A549 (cell line): ENCODE data around the gene COPS7A. TPM values are rescaled to one million over a fixed set of nuclear protein-coding genes. Genes with fewer than 3 reads are reported as not detected.
A peak's percentile ranks its signal among the peaks of the same experiment; 100 is the strongest.

ENCODE experiments used
- CEBPB ChIP-seq, 2 experiments: fragments of >200 bp in 1 of 2; sonication (Bioruptor Twin) in 1 of 2; formaldehyde crosslinking in 1 of 2; IDR thresholded peaks; 2 replicates each; pipeline ENCODE4 v1.6.1; 2012 to 2016
- E2F6 ChIP-seq: IDR thresholded peaks from 2 replicates; pipeline ENCODE4 v1.6.1; 2012; ENCODE audit warnings: low read depth, borderline replicate concordance
- EHF ChIP-seq: fragments of 250-450 bp; sonication (Bioruptor Pico); IDR thresholded peaks from 2 replicates; pipeline ENCODE4 v1.5.0; 2020; ENCODE audit warnings: mild to moderate bottlenecking
- EHMT2 ChIP-seq: fragments of 200-600 bp; sonication (generic); IDR thresholded peaks from 2 replicates; pipeline ENCODE4 v1.6.1; 2016; ENCODE audit warnings: antibody characterized with exemption, low read depth, mild to moderate bottlenecking, moderate library complexity
- ELK1 ChIP-seq: fragments of 150-350 bp; IDR thresholded peaks from 2 replicates; pipeline ENCODE4 v1.6.1; 2014; ENCODE audit warnings: low read depth, mild to moderate bottlenecking, low read length
- EP300 ChIP-seq, 2 experiments: fragments of >200 bp; sonication (Bioruptor Twin); formaldehyde crosslinking; IDR thresholded peaks; 2 replicates in 1 of 2; 3 replicates in 1 of 2; pipeline ENCODE4 v1.6.1; 2016 to 2017
- ESRRA ChIP-seq: fragments of 150-350 bp; IDR thresholded peaks from 2 replicates; pipeline ENCODE4 v1.6.1; 2014; ENCODE audit warnings: mild to moderate bottlenecking, low read length, borderline replicate concordance
- FOSB ChIP-seq: fragments of 250-450 bp; sonication (Bioruptor Pico); IDR thresholded peaks from 2 replicates; pipeline ENCODE4 v1.5.0; 2020; ENCODE audit warnings: mild to moderate bottlenecking, moderate library complexity
- FOSL2 ChIP-seq, 2 experiments: fragments of 450-650 bp in 1 of 2; fragments of >200 bp in 1 of 2; sonication (Bioruptor Twin) in 1 of 2; formaldehyde crosslinking; IDR thresholded peaks; 2 replicates each; pipeline versions ENCODE4 v1.5.0 to v1.6.1; 2016 to 2020; ENCODE audit warnings: mild to moderate bottlenecking in 1 of 2, moderate library complexity in 1 of 2
- FOXS1 ChIP-seq: fragments of 250-450 bp; sonication (Bioruptor Pico); IDR thresholded peaks from 2 replicates; pipeline ENCODE4 v1.5.0; 2020; ENCODE audit warnings: mild to moderate bottlenecking, moderate library complexity
- HDAC2 ChIP-seq: fragments of 200-600 bp; sonication (generic); IDR thresholded peaks from 2 replicates; pipeline ENCODE4 v1.6.1; 2016
- HEYL ChIP-seq: fragments of 250-450 bp; sonication (Bioruptor Pico); IDR thresholded peaks from 2 replicates; pipeline ENCODE4 v1.8.0; 2021; ENCODE audit warnings: mild to moderate bottlenecking, moderate library complexity
- HOXA7 ChIP-seq: fragments of 250-450 bp; sonication (Bioruptor Pico); IDR thresholded peaks from 2 replicates; pipeline ENCODE4 v1.5.0; 2020; ENCODE audit warnings: mild to moderate bottlenecking, moderate library complexity
- HOXB13 ChIP-seq: fragments of 250-450 bp; sonication (Bioruptor Pico); IDR thresholded peaks from 2 replicates; pipeline ENCODE4 v1.5.0; 2020; ENCODE audit warnings: low read depth, mild to moderate bottlenecking, moderate library complexity
- HOXB5 ChIP-seq: fragments of 250-450 bp; sonication (Bioruptor Pico); IDR thresholded peaks from 2 replicates; pipeline ENCODE4 v1.5.0; 2020; ENCODE audit warnings: mild to moderate bottlenecking, moderate library complexity
- JUN ChIP-seq, 2 experiments: fragments of >200 bp; sonication (Bioruptor Twin); formaldehyde crosslinking; IDR thresholded peaks; 2 replicates in 1 of 2; 3 replicates in 1 of 2; pipeline ENCODE4 v1.6.1; 2016 to 2017
- MAZ ChIP-seq: fragments of 150-350 bp; IDR thresholded peaks from 2 replicates; pipeline ENCODE4 v1.6.1; 2014; ENCODE audit warnings: antibody characterized with exemption, low read depth, low read length, borderline replicate concordance
- MYC ChIP-seq: IDR thresholded peaks from 2 replicates; pipeline ENCODE4 v1.6.1; 2012; ENCODE audit warnings: mild to moderate bottlenecking, inconsistent platforms, low read length, improper control_type of control experiment, borderline replicate concordance
- NR3C1 ChIP-seq: fragments of >200 bp; sonication (Bioruptor Twin); formaldehyde crosslinking; IDR thresholded peaks from 3 replicates; pipeline ENCODE4 v1.6.1; 2017
- POLR2A ChIP-seq: IDR thresholded peaks from 2 replicates; pipeline ENCODE4 v1.6.1; 2012; ENCODE audit warnings: mild to moderate bottlenecking, low read length
- RAD21 ChIP-seq, 2 experiments: fragments of >200 bp in 1 of 2; sonication (Bioruptor Twin) in 1 of 2; formaldehyde crosslinking in 1 of 2; IDR thresholded peaks in 1 of 2; conservative IDR thresholded peaks in 1 of 2; 2 replicates in 1 of 2; 3 replicates in 1 of 2; pipeline ENCODE4 v1.6.1; 2012 to 2018; ENCODE audit warnings: inconsistent platforms in 1 of 2
- RFX5 ChIP-seq: fragments of 450-650 bp; IDR thresholded peaks from 2 replicates; pipeline ENCODE4 v1.7.1; 2014; ENCODE audit warnings: antibody characterized with exemption, mild to moderate bottlenecking, moderate library complexity
- RNF2 ChIP-seq: fragments of 200-600 bp; sonication (generic); IDR thresholded peaks from 2 replicates; pipeline ENCODE4 v1.6.1; 2016; ENCODE audit warnings: low read depth, mild to moderate bottlenecking, antibody characterized with exemption, moderate library complexity, borderline replicate concordance
- SREBF2 ChIP-seq: fragments of 450-650 bp; IDR thresholded peaks from 2 replicates; pipeline ENCODE4 v1.6.1; 2014; ENCODE audit warnings: mild to moderate bottlenecking, moderate library complexity
- ZC3H11A ChIP-seq: fragments of 450-650 bp; IDR thresholded peaks from 2 replicates; pipeline ENCODE4 v1.6.1; 2014; ENCODE audit warnings: antibody characterized with exemption, mild to moderate bottlenecking
- ZSCAN20 ChIP-seq: fragments of 250-450 bp; sonication (Bioruptor Pico); IDR thresholded peaks from 2 replicates; pipeline ENCODE4 v1.8.0; 2022; ENCODE audit warnings: mild to moderate bottlenecking, moderate library complexity
- polyA plus RNA-seq, 4 experiments: library from polyadenylated mRNA; depleted of rRNA in 3 of 4; stranded (reverse); fragments of >200 nt; fragmentation: RNase III in 1 of 4; extraction: RNeasy Plus Mini Kit Qiagen cat#74134 plus additional on column Dnase treatment in 1 of 4; gene quantifications; 2 replicates in 3 of 4; 3 replicates in 1 of 4; pipeline ENCODE4 v1.2.3, GENCODE V29; 2011 to 2017
- TF ChIP-seq, protein P1 (sequence below): fragments of 450-650 bp; IDR thresholded peaks from 2 replicates; pipeline ENCODE4 v1.6.1; 2014; ENCODE audit warnings: antibody characterized with exemption
- TF ChIP-seq, protein P2 (sequence below): IDR thresholded peaks from 2 replicates; pipeline ENCODE4 v1.6.1; 2012

COPS7A gene
- polyA plus RNA-seq, 2 of the 4 experiments (the other 2 are of a cell fraction) = 46.9 to 78.8 TPM

GRCh38 chr12:6764011-6764828 lies 40.4 kb downstream of the COPS7A start (continued):
- peak; percentile 99 for TF ChIP-seq RFX5
- TF ChIP-seq SREBF2 = no peak
- TF ChIP-seq EP300 (IDR thresholded peaks at IDR 0.05) = no peak
- TF ChIP-seq, protein P1, sequence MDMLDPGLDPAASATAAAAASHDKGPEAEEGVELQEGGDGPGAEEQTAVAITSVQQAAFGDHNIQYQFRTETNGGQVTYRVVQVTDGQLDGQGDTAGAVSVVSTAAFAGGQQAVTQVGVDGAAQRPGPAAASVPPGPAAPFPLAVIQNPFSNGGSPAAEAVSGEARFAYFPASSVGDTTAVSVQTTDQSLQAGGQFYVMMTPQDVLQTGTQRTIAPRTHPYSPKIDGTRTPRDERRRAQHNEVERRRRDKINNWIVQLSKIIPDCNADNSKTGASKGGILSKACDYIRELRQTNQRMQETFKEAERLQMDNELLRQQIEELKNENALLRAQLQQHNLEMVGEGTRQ = no peak
- no peak for TF ChIP-seq HOXB5 (CRISPR knock-in tag)
- TF ChIP-seq HEYL = no peak
- no peak for TF ChIP-seq RAD21 (conservative IDR thresholded peaks at IDR 0.05 in 1 of 2, IDR thresholded peaks at IDR 0.05 in 1 of 2)
- TF ChIP-seq FOSB (CRISPR knock-in tag) = no peak
- TF ChIP-seq NR3C1 = no peak
- no peak for TF ChIP-seq ELK1
- TF ChIP-seq ESRRA = no peak
- 0 out of 4 replicates have a peak, but pooled peaks of 1 of the 2 experiments have one; percentile 16 for TF ChIP-seq CEBPB (IDR thresholded peaks at IDR 0.05)
- no peak for TF ChIP-seq ZSCAN20 (CRISPR knock-in tag)
- TF ChIP-seq, protein P2, sequence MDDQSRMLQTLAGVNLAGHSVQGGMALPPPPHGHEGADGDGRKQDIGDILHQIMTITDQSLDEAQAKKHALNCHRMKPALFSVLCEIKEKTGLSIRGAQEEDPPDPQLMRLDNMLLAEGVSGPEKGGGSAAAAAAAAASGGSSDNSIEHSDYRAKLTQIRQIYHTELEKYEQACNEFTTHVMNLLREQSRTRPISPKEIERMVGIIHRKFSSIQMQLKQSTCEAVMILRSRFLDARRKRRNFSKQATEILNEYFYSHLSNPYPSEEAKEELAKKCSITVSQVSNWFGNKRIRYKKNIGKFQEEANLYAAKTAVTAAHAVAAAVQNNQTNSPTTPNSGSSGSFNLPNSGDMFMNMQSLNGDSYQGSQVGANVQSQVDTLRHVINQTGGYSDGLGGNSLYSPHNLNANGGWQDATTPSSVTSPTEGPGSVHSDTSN = peak; percentile 16; the same call in 1 of the 2 replicates
- no peak for TF ChIP-seq HOXB13
- 0 out of 2 replicates have a peak, but pooled peaks have one; percentile 44 for TF ChIP-seq MYC
- no peak for TF ChIP-seq ZC3H11A
- no peak for TF ChIP-seq HOXA7 (CRISPR knock-in tag)
- peak in 1 of 2 experiments; percentile 48; a peak in 1 of 5 replicates for TF ChIP-seq JUN (IDR thresholded peaks at IDR 0.05)
- TF ChIP-seq POLR2A = peak; percentile 47
- TF ChIP-seq FOXS1 (CRISPR knock-in tag) = no peak
- peak; percentile 80 for TF ChIP-seq MAZ
- no peak for TF ChIP-seq HDAC2
- no peak for TF ChIP-seq EHF (CRISPR knock-in tag)
- TF ChIP-seq E2F6 = no peak; the same call in 1 of the 2 replicates
- no peak for TF ChIP-seq RNF2
- TF ChIP-seq FOSL2 (IDR thresholded peaks at IDR 0.05) = no peak
- TF ChIP-seq FOSL2 (CRISPR knock-in tag; IDR thresholded peaks at IDR 0.05) = peak; percentile 28; the same call in 1 of the 2 replicates
- TF ChIP-seq EHMT2 = no peak
